Fibroblast of pulmonary artery (primary cell): ENCODE measurements around the gene PATJ.

Source experiments
- DNase-seq: peaks from one replicate; pipeline ENCODE4 v3.0.0-alpha.2; 2010; ENCODE audit warnings: low read depth
- H3K4me3 ChIP-seq: replicated peaks from 2 replicates; pipeline ENCODE4 v1.5.1; 2011; ENCODE audit warnings: low read depth, mild to moderate bottlenecking, control low read depth, low read length, moderate library complexity
- TF ChIP-seq, protein P1 (sequence below): IDR thresholded peaks from 2 replicates; pipeline ENCODE4 v1.5.1; 2011; ENCODE audit warnings: mild to moderate bottlenecking, control low read depth, low read length, inconsistent platforms; ENCODE audit errors: missing control alignments

PATJ gene

DNA sequence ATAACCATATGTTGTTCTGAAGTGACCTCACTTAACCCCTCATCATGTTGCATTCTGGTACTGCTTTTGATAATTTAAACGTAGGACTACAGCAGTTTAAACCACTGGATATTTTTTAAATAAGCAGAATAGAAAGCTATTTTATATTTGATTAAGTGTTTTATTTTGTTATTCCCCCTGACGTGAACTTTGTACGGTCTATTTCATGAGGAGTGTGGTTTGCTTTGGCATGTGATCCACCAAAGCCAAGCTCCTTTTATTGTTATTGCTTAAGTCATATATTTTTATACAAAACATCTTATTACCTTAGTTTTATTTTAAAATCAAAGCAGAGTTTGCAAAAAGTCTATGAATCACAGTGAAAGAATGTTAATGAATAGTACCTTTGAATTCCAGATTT, 351.0 kb downstream of the PATJ start:
- DNase-seq, result no peak
- TF ChIP-seq, protein P1, sequence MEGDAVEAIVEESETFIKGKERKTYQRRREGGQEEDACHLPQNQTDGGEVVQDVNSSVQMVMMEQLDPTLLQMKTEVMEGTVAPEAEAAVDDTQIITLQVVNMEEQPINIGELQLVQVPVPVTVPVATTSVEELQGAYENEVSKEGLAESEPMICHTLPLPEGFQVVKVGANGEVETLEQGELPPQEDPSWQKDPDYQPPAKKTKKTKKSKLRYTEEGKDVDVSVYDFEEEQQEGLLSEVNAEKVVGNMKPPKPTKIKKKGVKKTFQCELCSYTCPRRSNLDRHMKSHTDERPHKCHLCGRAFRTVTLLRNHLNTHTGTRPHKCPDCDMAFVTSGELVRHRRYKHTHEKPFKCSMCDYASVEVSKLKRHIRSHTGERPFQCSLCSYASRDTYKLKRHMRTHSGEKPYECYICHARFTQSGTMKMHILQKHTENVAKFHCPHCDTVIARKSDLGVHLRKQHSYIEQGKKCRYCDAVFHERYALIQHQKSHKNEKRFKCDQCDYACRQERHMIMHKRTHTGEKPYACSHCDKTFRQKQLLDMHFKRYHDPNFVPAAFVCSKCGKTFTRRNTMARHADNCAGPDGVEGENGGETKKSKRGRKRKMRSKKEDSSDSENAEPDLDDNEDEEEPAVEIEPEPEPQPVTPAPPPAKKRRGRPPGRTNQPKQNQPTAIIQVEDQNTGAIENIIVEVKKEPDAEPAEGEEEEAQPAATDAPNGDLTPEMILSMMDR, result no peak
- H3K4me3 ChIP-seq, result no peak overlapping the region

DNA sequence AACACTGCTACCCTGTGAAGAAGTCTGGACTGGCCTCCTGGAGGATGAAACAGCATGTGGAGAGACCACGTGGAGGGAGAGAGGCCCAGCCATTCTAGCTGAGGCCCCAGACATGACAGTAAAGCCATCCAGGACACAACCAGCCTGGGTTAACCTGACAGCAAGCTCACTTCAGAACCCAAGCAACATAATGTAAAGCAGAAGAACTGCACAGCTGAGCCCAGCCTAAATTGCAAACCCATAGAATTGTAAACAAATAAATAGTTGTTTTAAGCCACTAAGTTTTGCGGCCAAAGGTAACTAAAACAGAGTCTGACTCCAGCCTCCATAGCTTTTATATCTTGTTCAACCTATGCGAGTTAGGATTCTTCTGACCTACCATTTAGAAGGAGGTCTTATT, 355.2 kb downstream of the PATJ start:
- no peak for DNase-seq
- TF ChIP-seq, protein P1, result no peak
- H3K4me3 ChIP-seq, result no peak overlapping the region

DNA sequence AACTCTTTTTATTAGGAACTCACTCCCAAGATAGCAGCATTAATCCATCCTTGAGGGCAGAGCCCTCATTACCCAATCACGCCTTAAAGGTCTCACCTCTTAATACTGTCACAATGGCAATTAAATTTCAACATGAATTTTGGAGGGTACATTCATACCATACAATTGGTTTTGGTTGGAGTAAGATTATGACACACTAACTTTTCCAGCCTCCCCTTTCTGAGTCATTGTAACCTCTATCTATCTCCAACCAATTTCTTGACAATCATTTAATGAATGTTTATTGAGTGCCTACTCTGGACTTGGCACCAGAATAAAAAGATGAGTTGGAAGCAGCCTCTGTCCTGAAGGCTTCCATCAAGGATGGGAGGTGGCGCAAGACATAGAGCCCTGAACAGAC, 358.2 kb downstream of the PATJ start:
- no peak overlapping the region for H3K4me3 ChIP-seq
- TF ChIP-seq, protein P1, result no peak
- no peak for DNase-seq

- no peak for DNase-seq
- H3K4me3 ChIP-seq, result no peak overlapping the region
- TF ChIP-seq, protein P1, result no peak
Measured at GRCh38 chr1:62103846-62104245, 361.6 kb downstream of the PATJ start.

GRCh38 chr1:62107923-62108322, 365.6 kb downstream of the PATJ start:
- DNase-seq, result no peak
- TF ChIP-seq, protein P1, result no peak

GRCh38 chr1:62109124-62109523, 366.8 kb downstream of the PATJ start:
- no peak for DNase-seq
- TF ChIP-seq, protein P1, result no peak

More at GRCh38 chr1:62107923-62108322, 365.6 kb downstream of the PATJ start:
- H3K4me3 ChIP-seq, result no peak overlapping the region

DNA sequence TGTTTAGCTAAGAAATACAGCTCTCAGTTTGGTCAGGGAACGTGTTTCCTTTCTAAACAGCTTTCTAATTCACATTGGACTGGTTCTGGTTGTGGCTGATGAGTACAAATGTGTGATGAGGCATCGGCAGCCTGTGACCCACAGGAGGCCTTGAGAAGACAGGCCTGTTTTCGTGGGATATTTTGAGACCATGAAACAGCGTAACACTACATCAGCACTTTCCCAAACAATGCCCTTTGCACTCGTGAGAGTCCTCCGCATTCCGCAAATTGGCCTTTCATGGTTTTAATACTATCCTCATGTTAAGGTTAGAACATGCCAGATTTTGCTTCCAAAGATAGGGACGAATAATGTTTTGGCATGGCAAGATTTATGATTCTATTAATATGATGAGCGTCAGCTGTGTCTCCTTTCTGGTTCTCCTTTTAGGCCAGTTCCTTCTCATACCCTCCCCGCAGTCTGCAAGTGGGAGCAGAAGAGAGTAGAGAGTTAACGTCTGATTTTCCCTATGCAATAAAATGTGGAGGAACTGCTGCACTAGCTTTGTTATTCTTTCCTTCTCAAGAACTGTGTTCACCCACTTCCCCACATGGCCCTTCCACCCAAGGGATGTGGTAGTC, 368.0 kb downstream of the PATJ start:
- DNase-seq, result no peak
- no peak overlapping the region for H3K4me3 ChIP-seq
- TF ChIP-seq, protein P1, result no peak

More at GRCh38 chr1:62109124-62109523, 366.8 kb downstream of the PATJ start:
- no peak overlapping the region for H3K4me3 ChIP-seq
